Activated naive CD8-positive, alpha-beta T cell treated with anti-CD3 and anti-CD28 coated beads, Interleukin-2, amount 50 U/mL, for 24 hours (primary cell): ENCODE results near the gene AGTRAP.

Experiments
- ATAC-seq: fragments of 150-1000 bp; cut with Tn5 transposase; one replicate; pipeline ENCODE4 v1.10.0; 2021
- DNase-seq: peaks from one replicate; pipeline ENCODE4 v3.0.0; 2021
- H3K27ac Mint-ChIP-seq: one replicate; pipeline ENCODE4 v1.8.0; 2021; ENCODE audit warnings: mild to moderate bottlenecking, mixed read lengths
- H3K27me3 Mint-ChIP-seq: one replicate; pipeline ENCODE4 v1.8.0; 2021; ENCODE audit warnings: mixed read lengths
- H3K36me3 Mint-ChIP-seq: one replicate; pipeline ENCODE4 v1.8.0; 2021; ENCODE audit warnings: low read depth, mixed read lengths
- H3K4me1 Mint-ChIP-seq: one replicate; pipeline ENCODE4 v1.8.0; 2021; ENCODE audit warnings: mixed read lengths
- H3K4me3 Mint-ChIP-seq: one replicate; pipeline ENCODE4 v1.8.0; 2021; ENCODE audit warnings: mild to moderate bottlenecking, moderate library complexity, mixed read lengths
- H3K9me3 Mint-ChIP-seq: one replicate; pipeline ENCODE4 v1.8.0; 2021; ENCODE audit warnings: mixed read lengths

AGTRAP gene

GRCh38 chr1:11799896-11800295, 64.0 kb downstream of the AGTRAP start:
- Mint-ChIP-seq H3K36me3 (no peaks in the 10 kb centered on the region), H3K27me3 (no peaks in the 10 kb centered on the region), H3K4me1 (peaks cover 30% of the 10 kb centered on the region), H3K4me3 (no peak overlapping the region), H3K9me3 (no peaks in the 10 kb centered on the region), H3K27ac (no peak overlapping the region)
- ATAC-seq (no peak), DNase-seq (no peak)

- H3K27ac Mint-ChIP-seq: no peak overlapping the region
- H3K27me3 Mint-ChIP-seq: no peaks in the 10 kb centered on the region
- no peak overlapping the region for H3K4me3 Mint-ChIP-seq
Measured at GRCh38 chr1:11800391-11800755, 64.4 kb downstream of the AGTRAP start.

More at GRCh38 chr1:11800391-11800755, 64.4 kb downstream of the AGTRAP start:
- no peak for ATAC-seq
- DNase-seq: no peak
- Mint-ChIP-seq H3K4me1 (peaks cover 35% of the 10 kb centered on the region), H3K36me3 (no peaks in the 10 kb centered on the region), H3K9me3 (no peaks in the 10 kb centered on the region)
